ENCODE results near the gene PRSS16.

The PRSS16 gene

DNA sequence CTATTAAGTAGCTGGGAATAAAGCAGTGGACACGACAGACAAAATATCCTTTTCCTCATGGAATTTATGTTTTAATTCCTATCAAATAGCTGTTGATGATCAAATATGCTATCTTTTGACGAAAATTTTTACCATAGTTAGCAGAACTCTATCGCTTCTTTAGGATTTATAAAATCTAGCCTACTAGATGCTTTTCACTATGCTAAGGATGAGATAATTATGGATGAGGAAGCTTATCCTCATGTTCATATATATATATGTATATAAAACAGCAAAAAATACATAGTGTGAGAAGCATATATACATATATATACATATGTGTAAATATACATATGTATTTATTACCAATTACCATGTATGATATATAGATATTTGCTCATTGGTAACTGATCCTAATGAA lies 12.9 kb upstream of the PRSS16 start:
- no peak overlapping the region for H3K27ac ChIP-seq

DNA sequence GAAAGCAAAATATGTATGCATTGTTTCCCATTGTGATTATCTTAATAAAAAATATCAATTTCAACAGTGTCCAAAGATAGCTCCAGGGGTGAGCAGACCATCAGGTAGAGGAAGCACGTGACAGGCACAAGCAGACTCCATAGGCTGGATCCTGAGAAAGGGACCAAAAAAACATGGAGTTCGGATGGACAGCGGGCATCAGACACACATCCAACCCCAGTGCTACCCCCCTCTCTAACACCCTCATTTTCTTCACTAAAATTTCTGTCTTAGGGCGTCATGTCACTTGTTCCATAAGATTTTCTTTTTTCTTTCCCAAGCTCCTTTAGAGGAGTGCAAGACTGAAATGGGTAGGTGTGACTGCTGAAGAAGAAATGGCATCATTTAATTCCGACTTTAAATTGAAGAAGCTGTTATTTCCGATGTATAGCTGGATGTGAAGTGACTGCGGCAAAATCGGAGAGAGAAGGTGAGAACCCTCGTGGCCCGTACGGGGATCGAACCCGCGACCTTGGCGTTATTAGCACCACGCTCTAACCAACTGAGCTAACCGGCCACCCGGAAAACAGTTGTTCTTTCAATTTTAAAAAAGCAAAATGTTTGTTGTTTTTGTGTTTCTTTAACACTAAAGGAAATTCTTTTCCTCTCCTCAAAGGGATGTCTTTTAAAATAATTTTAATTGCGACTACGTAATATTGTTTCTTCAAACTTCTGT lies 10.3 kb upstream of the PRSS16 start:
- H3K27ac ChIP-seq: peak overlapping the region; percentile 82
- TF ChIP-seq, protein P1, sequence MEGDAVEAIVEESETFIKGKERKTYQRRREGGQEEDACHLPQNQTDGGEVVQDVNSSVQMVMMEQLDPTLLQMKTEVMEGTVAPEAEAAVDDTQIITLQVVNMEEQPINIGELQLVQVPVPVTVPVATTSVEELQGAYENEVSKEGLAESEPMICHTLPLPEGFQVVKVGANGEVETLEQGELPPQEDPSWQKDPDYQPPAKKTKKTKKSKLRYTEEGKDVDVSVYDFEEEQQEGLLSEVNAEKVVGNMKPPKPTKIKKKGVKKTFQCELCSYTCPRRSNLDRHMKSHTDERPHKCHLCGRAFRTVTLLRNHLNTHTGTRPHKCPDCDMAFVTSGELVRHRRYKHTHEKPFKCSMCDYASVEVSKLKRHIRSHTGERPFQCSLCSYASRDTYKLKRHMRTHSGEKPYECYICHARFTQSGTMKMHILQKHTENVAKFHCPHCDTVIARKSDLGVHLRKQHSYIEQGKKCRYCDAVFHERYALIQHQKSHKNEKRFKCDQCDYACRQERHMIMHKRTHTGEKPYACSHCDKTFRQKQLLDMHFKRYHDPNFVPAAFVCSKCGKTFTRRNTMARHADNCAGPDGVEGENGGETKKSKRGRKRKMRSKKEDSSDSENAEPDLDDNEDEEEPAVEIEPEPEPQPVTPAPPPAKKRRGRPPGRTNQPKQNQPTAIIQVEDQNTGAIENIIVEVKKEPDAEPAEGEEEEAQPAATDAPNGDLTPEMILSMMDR (IDR thresholded peaks at IDR 0.05): no peak
- TF ChIP-seq ZFX (IDR thresholded peaks at IDR 0.05; ENCODE audit: borderline replicate concordance): no peak

More for the DNA sequence above, 12.9 kb upstream of the PRSS16 start:
- no peak for TF ChIP-seq ZFX (IDR thresholded peaks at IDR 0.05; ENCODE audit: borderline replicate concordance)
- TF ChIP-seq, protein P1 (IDR thresholded peaks at IDR 0.05): no peak

DNA sequence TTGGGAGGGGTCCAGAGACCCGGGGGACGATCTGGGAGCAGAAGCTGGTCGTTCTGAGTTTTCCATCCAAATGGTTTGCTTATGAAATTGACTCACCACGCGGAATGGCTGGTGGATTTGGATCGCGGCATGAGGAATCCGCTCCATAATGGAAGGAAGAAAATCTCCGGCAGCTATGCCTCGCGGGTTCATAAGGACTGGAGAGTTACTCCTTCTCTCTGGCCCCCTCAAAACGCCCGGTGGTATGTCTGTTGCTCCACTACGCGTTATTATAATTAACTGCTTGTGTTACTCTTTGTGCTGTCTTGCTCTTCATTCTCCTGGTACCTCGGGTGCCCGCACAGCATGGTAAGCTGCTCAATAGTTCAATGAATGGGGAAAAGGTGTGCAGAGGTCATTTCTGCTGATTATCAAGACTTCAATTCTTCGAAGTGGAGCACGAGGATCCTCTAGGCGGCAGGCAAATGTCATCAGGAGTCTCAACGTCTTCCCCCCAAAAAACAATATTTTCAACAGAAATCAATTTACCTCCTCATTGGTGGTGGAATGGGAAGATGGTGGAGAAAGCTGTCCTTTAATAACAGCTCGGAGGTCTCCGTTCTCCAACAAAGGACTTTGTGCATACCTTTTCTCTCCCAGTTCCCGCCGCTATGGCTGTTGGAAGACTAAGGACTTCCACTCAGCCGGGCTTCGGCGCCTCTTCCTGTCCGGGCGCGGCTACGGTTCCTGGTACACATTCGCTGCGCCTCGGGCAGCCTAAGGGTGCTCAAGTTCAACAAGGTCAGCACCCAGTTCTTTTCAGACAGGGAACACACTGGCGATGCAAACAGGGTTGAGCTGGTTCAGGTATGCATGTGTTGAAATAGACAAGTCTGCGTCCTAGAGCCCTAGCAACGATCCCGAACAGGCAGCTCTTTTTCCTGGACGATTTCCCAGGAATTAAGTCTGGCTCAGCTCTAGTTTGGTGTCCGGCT lies 9.2 kb upstream of the PRSS16 start:
- TF ChIP-seq ZFX (IDR thresholded peaks at IDR 0.05; ENCODE audit: borderline replicate concordance): no peak
- TF ChIP-seq, protein P1 (IDR thresholded peaks at IDR 0.05): peak; percentile 28
- H3K27ac ChIP-seq: peak overlapping the region; percentile 82

DNA sequence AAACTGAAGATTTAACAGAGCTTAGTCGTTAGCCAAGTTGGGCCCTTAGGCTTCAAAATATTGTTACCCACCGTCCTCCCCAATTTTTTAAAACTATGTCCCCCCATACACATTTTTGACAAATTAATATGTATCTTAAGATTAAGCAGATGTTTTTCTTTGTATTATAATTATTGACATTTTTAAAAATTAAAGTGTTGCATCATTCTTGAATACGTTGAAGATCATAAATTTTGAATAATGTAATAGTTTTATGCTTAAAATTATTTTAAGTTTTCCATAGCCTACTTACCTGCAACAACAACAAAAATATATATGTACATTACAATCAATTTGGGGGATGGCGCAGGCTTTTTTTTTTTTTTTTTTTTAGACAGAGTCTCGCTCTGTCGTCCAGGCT lies 8.2 kb upstream of the PRSS16 start:
- H3K27ac ChIP-seq: no peak overlapping the region
- TF ChIP-seq, protein P1 (IDR thresholded peaks at IDR 0.05): no peak
- TF ChIP-seq ZFX (IDR thresholded peaks at IDR 0.05; ENCODE audit: borderline replicate concordance): no peak

DNA sequence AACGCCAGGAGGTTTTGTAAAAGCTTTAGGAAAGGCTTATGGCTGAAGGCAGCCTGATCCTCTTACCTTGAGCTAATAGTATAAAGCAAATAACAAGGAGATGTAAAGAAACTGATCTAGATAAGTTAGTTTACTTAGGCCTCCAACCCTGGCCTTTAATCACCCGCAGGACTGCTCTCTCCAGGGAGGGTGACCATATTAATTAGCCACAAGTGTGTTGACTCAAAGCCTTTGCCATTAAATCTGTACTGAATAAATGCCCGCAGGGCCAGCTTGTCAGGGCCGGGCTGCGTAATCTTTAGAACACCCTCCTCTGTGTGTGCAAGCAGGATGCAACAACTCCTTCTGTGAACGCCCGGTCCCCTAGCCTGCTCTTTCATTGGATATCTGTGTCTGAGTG lies 6.1 kb upstream of the PRSS16 start:
- peak overlapping the region; percentile 50 for H3K27ac ChIP-seq

DNA sequence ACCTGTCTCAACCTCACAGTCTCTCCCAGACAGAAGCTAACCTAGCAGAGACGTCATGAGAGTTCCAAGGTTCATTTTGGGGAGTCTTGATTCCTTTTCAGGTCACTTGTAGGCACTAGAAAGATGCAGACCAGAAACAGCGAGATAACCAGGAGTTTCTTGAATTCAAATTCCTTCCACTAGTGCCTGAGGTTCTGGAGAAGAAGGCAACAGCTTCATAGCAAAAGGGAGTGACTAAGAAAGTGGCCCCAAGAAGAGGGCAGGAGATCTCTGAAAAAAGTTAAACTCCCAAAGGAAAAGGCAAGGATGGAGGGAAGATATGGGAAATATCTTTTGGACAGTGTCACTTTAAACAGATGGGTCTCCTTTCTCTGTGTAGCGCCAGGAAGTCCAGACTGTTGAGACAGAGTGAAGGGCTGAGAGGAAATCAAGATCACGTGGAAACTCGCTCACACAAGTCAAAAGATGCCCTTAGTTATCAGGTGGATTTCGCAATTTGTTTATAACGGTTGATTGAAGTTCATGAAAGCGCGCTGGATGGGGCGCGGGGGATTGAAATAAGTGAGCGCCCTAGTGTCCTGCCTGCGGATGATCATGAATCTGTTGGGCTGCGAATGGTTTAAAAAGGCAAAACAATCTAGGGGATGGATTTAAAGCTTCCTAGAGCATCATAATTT lies 4.8 kb upstream of the PRSS16 start:
- TF ChIP-seq, protein P1 (IDR thresholded peaks at IDR 0.05): no peak
- no peak for TF ChIP-seq ZFX (IDR thresholded peaks at IDR 0.05; ENCODE audit: borderline replicate concordance)
- no peak overlapping the region for H3K27ac ChIP-seq

More for the DNA sequence above, 6.1 kb upstream of the PRSS16 start:
- no peak for TF ChIP-seq ZFX (IDR thresholded peaks at IDR 0.05; ENCODE audit: borderline replicate concordance)
- TF ChIP-seq, protein P1 (IDR thresholded peaks at IDR 0.05): no peak
